ENCODE data around the gene MACF1. TPM values are rescaled to one million over a fixed set of nuclear protein-coding genes. Genes with fewer than 3 reads are reported as not detected.

The MACF1 gene
- total RNA-seq, 4 donors from 2014 or later: 386 to 627 (median 576) TPM

- Histone ChIP-seq H3K4me1 (peaks cover 5 to 39% (median 29%) of the 10 kb centered on the region in 4 donors), H3K9me3 (no peaks in the 10 kb centered on the region), H3K27ac (replicated peaks in 1 of 4) (peak overlapping the region; percentile 41 to 55 (median 48)), H3K36me3 (peaks cover 39 to 94% (median 74%) of the 10 kb centered on the region in 4 donors), H3K4me3 (no peak overlapping the region), H3K27me3 (no peaks in the 10 kb centered on the region)
- WGBS: 44% methylated on average over 1 of the region's 1 CpG
- intact Hi-C loops (cut with DNase I): no loop called here
- TF ChIP-seq POLR2AphosphoS5 (IDR thresholded peaks at IDR 0.05) (no peak), CTCF (IDR thresholded peaks at IDR 0.05) (no peak), EP300 (IDR thresholded peaks at IDR 0.05) (no peak), POLR2A (IDR thresholded peaks at IDR 0.05; ENCODE audit: low read depth) (no peak)
- DNase-seq (ENCODE audit: extremely low spot score): no peak
Measured at GRCh38 chr1:39294531-39294930, 90.0 kb downstream of the MACF1 start.

- Histone ChIP-seq H3K36me3 (peaks cover 51 to 99% (median 84%) of the 10 kb centered on the region in 4 donors), H3K27ac (replicated peaks in 1 of 4) (peak overlapping the region; percentile 41 to 55 (median 48)), H3K4me3 (no peak overlapping the region), H3K4me1 (peaks cover 5 to 39% (median 29%) of the 10 kb centered on the region in 4 donors), H3K9me3 (no peaks in the 10 kb centered on the region), H3K27me3 (no peaks in the 10 kb centered on the region)
- intact Hi-C loops (cut with DNase I): no loop called here
- TF ChIP-seq POLR2A (IDR thresholded peaks at IDR 0.05; ENCODE audit: low read depth) (no peak), CTCF (IDR thresholded peaks at IDR 0.05) (no peak), EP300 (IDR thresholded peaks at IDR 0.05) (no peak), POLR2AphosphoS5 (IDR thresholded peaks at IDR 0.05) (no peak)
- no peak for DNase-seq (ENCODE audit: extremely low spot score)
- 85% methylated on average over 2 of the region's 2 CpGs for WGBS
Measured at GRCh38 chr1:39295901-39296300, 91.4 kb downstream of the MACF1 start.

- Histone ChIP-seq H3K27ac (replicated peaks in 1 of 4) (peak overlapping the region; percentile 36 to 57 (median 49)), H3K36me3 (peaks cover 54 to 99% (median 86%) of the 10 kb centered on the region in 4 donors), H3K4me3 (no peak overlapping the region), H3K27me3 (no peaks in the 10 kb centered on the region), H3K4me1 (peaks cover 5 to 39% (median 29%) of the 10 kb centered on the region in 4 donors), H3K9me3 (no peaks in the 10 kb centered on the region)
- DNase-seq (ENCODE audit: extremely low spot score): no peak
- intact Hi-C loops (cut with DNase I): no loop called here
- TF ChIP-seq POLR2AphosphoS5 (IDR thresholded peaks at IDR 0.05) (peak in 1 of 2 donors; percentile 15), POLR2A (IDR thresholded peaks at IDR 0.05; ENCODE audit: low read depth) (no peak)
- 32% methylated on average over 5 of the region's 5 CpGs for WGBS
Measured at GRCh38 chr1:39297551-39297950, 93.1 kb downstream of the MACF1 start.

GRCh38 chr1:39301606-39302005 is 97.1 kb downstream of the MACF1 start:
- intact Hi-C loops (cut with DNase I): no loop called here
- TF ChIP-seq POLR2AphosphoS5 (IDR thresholded peaks at IDR 0.05): no peak
- TF ChIP-seq EP300 (IDR thresholded peaks at IDR 0.05): no peak
- no peak for TF ChIP-seq CTCF (IDR thresholded peaks at IDR 0.05)
- TF ChIP-seq POLR2A (IDR thresholded peaks at IDR 0.05; ENCODE audit: low read depth): no peak
- H3K27me3 ChIP-seq: no peaks in the 10 kb centered on the region
- H3K4me1 ChIP-seq: peaks cover 0 to 13% (median 10%) of the 10 kb centered on the region in 4 donors
- WGBS: 80% methylated on average over 5 of the region's 5 CpGs
- H3K4me3 ChIP-seq: no peak overlapping the region
- H3K9me3 ChIP-seq: no peaks in the 10 kb centered on the region
- H3K36me3 ChIP-seq: peaks cover 38 to 99% (median 89%) of the 10 kb centered on the region in 4 donors
- no peak for DNase-seq (ENCODE audit: extremely low spot score)
- no peak overlapping the region for H3K27ac ChIP-seq (replicated peaks in 1 of 4)

GRCh38 chr1:39305555-39305954 is 101.1 kb downstream of the MACF1 start:
- intact Hi-C loops (cut with DNase I): no loop called here
- no peak overlapping the region for H3K27ac ChIP-seq (replicated peaks in 1 of 4)
- H3K9me3 ChIP-seq: no peaks in the 10 kb centered on the region
- no peaks in the 10 kb centered on the region for H3K27me3 ChIP-seq
- no peak for TF ChIP-seq POLR2A (IDR thresholded peaks at IDR 0.05; ENCODE audit: low read depth)
- TF ChIP-seq POLR2AphosphoS5 (IDR thresholded peaks at IDR 0.05): no peak
- no peak for TF ChIP-seq CTCF (IDR thresholded peaks at IDR 0.05)
- TF ChIP-seq EP300 (IDR thresholded peaks at IDR 0.05): no peak
- peaks cover 50 to 98% (median 79%) of the 10 kb centered on the region in 4 donors for H3K36me3 ChIP-seq
- WGBS: 93% methylated on average over 2 of the region's 2 CpGs
- no peak overlapping the region for H3K4me3 ChIP-seq
- H3K4me1 ChIP-seq: no peaks in the 10 kb centered on the region
- DNase-seq (ENCODE audit: extremely low spot score): no peak

Measured in esophagus muscularis mucosa (tissue), 4 donors.